Hindlimb muscle (tissue), 1 donor: ENCODE data around the gene GRAMD4. TPM values are rescaled to one million over a fixed set of nuclear protein-coding genes. Genes with fewer than 3 reads are reported as not detected.

Experiments used
- DNase-seq: peaks from one replicate; pipeline ENCODE4 v3.0.0-alpha.2; 2013
- polyA plus RNA-seq: library from polyadenylated mRNA; unstranded; fragments of 120-200 nt; gene quantifications from one replicate; pipeline ENCODE4 v1.2.1, GENCODE V29; 2013; ENCODE audit not compliant: insufficient read length

GRAMD4 gene
- polyA plus RNA-seq, 1 donor, result 14.3 TPM

DNA sequence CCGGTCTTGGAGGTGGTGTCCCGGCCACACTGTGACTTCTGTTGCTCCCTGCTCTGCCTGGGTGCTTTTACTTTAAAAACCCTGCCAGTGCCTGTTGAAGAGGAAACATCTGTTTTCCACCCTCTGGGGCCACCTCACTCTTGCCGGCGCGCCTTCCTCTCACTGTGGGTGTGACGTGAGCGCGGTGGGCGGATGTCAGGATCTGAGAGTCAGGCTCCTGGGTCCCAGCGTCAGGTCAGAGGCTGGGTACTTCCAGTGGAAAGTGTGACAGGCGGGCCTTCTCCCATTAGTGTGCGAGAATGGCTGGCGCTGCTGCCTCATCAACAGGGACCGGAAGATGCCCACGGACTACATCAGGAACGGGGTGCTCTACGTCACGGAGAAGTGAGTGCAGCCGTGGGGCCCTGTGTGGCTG is 54.2 kb downstream of the GRAMD4 start:
- DNase-seq, result peak; percentile 42

DNA sequence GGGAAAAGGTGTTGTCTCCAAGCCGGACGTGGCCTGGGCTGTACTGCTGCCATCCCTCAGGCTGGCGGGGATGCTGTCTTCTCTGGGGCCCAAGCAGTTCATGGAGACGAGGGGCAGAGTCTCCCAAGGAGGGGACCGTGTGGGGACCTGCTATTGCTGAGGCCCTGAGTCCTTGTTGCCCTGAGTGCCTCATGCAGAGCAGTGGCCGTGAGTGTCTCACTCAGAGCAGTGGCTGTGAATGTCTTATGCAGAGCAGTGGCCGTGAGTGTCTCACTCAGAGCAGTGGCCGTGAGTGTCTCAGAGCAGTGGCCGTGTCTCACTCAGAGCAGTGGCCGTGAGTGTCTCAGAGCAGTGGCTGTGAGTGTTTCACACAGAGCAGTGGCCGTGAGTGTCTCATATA is 54.7 kb downstream of the GRAMD4 start:
- DNase-seq, result no peak

DNA sequence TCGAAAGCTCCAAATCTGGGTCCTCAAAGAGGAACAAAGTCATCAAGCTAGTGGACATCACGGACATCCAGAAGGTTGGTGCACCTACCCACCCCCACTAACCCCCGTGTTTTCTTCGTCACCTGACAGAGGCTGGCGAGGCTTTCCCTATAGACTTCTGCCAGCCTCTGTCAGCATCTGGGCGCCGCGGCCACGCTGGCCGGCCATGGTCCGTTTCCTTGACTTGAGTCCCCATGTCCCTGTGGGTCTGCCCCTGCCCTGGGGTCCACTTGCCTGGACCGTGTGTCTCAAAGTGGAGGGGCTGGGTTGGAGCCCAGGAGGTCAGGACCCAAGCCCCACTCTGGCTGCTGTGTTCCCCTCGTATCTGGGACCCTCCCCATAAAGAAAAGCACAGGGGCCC is 55.3 kb downstream of the GRAMD4 start:
- DNase-seq, result no peak

DNA sequence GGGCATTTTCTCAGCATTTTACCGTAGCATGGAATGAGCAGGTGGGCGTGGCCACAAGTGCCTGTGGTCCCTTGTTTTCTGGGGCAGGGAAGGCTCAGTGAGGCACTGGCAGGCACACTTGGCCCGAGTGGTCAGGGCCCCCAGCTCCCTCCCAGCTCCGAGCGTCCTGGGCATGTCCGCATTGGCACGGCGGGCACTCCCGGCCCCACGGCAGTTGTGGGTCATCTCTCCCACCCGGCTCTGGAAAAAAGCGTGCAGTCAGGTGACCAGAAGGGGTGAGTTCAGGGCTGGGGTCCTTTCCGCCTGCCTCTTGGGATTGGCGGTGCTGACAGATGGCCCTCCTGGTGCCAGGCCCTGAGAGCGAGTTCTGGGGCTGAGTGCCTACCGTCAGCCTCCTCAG is 55.8 kb downstream of the GRAMD4 start:
- no peak for DNase-seq

DNA sequence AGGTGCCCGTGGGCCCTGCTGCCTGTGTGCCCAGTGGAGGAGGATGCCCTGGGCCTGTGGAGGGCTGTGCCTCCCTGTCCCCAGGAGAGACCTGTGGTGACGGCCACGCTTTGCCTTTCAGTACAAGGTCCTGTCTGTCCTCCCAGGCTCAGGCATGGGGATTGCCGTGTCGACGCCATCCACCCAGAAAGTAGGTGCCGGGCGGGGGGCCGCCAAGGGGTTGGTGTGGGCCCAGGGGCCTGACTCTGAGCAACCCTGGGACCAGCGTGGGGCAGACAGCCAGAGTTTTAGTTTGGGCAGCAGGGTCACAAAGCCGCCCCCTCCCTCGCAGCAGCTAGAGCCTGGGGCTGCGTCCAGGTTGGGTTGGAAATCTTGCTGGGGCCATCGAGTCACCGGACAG is 56.3 kb downstream of the GRAMD4 start:
- no peak for DNase-seq

DNA sequence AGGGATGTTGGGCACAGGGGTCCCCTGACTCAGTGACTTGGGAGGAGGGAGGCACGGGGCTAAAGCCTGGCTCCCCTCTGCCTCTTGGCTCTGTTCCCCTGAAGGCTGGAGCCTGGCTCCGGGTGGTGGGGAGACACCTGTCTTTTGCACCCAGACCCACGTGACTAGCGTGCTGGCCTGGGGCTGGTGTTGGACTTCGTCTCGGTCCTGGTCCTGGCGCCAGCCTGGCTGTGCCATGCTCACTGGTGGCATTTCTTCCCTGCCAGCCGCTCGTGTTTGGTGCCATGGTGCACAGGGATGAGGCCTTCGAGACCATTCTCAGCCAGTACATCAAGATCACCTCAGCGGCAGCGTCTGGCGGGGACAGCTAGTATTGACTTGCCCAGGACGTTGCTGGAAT is 56.7 kb downstream of the GRAMD4 start:
- DNase-seq, result no peak

DNA sequence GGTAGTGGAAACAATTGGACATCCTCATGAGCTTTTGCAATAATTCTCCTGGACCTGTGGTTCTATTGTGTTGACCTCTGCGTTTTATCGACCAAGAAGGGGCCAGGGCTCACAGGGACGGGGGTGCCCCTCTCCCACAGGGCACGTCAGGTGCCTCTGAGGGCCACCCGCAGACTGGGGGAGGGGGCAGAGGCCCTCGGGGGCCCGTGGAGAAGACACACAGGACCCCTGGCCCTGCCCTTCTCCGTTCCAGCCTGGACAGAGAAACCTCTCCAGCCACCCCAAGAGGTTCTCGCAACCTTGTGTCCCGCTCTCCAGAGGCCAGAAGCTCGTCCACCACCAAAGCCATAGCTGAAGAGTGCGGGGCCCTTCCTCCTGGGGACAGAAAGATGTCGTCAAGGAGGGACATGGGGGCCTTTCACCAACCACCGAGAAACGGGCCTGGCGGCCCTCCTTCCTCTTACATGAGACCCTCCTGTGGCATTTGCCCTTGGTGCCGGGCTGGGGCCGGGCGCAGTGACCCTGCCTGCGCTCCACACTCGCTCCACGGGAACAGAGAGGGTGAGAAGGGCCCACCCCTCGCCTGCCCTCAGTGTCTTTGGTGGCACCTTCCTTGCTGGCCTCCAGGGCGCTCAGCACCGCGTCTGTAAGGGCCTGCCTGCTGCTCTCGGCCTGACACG is 57.3 kb downstream of the GRAMD4 start:
- DNase-seq, result no peak

DNA sequence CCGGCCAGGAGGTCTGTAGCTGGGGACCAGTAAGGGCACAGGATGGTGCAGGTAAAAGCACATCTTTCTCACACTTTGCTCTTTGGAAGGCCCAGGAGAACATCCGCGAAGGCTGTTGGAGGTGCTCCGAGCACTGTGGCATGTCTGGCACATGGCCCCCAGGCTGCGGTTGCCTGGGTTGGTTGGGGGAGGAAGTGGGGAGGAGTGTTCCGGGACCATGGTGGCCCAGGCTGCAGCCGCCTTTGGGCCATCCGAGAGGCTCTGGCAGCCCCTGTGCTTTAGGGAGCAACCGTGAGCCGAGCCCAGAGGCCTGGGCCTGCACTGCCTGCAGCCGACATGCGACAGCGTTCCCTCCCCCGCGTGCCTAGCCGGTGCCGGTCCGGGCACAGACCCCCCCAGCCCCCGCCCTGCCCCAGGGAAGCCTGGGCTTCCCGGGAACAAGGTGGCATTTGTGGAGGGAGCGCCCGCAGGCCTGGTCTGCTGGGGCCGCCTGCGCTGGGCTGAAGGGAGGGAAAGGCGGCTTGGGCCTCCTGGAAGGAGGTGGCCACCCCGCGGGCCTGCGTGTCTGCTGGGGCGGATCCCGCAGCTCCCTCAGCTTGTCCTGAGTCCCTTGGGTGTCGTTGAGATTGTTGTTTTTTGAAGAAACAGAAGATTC is 57.9 kb downstream of the GRAMD4 start:
- no peak for DNase-seq

DNA sequence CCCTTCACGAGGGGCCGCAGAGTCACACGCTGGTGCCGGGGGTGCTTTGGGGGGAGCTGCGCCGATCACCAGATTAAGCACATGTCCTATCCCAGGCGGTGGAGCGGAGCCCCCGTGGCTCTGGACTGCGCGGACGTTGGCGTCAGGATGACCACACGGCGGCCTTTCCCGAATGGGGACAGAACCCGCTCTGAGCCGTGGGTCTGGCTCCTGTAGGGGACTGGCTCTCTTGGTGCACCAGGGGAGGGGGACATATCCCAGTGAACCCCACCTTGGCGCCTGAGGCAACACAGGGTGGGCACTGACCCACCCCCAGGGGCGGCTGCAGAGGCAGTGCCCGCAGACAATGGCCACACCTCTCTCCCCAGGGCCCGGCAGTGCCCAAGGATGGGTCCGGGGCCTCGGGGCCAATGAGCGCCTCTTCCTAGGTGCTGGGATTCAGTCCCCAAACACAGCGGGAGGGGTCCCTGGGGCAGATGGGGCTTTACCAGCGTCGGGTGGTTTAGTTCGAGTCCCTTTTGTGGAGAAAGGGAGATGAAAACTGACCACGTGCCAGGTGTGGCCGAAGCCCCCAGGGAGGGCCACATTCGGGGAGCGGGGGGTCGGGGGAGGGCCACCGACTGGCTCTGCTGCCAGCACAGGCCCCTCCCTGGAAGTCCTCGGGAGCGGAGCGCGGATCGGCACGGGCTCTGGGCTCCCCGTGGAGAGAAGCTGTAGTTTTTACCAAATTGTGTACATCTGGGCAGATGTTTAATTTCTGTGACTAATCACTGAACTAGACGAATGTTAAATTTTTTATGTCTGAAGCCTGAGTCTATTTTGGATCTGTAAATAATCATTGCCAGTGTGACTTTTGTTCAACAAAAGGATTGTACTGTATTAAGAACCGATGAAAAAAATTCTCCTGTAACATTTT is 58.9 kb downstream of the GRAMD4 start:
- DNase-seq, result no peak

DNA sequence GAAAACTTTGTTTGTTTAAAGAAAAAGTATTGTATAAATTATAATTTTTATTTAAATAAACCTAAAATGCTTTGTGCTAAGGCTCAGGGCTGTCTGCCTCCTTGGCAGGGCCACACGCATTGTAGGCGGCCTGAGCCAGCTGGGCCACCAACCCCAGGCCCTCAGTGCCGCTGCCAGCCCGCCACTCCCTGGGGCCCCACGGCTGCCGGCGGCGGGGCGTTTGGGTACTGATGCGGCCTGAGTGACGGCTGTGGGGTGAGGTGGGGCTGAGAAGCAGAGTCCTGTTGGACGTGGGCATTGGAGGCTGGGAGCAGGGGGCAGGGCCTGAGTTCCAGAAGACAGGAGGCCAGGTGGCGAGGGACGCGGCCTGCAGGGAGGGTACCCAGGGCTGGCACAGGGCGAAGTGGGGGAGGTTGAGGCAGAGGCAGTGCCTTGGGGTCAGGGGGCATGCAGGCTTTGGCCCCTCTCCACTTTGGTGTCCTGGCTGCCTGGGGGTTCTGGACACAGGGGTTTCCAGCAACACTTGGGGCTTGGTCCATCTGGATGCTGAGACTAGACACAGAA is 59.6 kb downstream of the GRAMD4 start:
- no peak for DNase-seq

DNA sequence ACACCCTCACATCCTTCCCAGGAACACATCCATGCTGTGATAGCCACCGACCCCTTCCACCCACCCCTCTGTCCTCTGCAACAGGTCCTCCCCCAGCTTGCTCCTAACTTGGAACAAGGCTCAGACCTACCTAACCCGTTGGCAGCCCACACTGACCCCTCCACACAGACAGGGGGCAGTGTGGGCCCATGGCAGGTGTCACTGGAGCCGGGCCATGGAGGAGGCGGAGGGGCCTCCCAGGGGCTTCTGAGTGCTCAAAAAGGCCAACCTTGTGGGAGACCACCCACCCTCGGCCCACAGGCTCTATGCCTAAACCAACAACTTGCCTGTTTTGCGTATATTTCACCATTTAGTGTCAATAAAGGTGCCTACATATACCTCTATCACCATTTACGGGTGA is 60.8 kb downstream of the GRAMD4 start:
- no peak for DNase-seq

DNA sequence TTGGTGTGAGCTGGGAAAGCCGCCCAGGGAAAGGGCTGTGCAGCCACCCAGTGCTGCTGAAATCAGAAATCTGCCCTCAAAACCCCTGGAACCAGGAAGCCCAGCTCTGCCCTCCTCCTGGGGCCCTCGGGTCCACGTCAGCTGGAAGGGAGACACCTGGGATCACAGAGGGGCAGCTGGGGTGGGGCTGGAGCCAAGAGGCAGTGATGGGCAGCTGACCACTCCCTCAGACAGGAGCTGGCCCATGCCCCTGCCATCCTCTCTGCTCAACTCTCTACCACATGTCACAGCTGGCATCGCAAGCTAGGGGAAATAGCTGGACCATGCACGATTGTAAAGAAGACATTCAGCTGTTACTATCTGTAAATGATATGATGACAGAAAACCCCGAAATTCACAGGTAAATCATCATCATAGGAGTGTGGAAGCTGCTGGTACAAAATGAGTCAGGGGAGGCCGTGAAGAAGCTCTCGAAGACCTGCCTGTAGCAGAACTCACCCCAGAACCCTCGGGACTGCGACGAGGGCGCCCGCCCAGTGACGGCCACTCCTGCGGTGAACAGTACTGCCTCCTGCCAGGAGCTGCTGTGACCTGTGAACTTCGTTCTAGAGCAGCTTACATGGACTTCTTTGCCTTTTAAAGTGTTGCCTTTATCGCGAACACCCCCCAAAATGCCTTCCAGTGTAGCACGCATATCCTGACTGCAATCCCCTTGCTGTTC is 62.0 kb downstream of the GRAMD4 start:
- no peak for DNase-seq

DNA sequence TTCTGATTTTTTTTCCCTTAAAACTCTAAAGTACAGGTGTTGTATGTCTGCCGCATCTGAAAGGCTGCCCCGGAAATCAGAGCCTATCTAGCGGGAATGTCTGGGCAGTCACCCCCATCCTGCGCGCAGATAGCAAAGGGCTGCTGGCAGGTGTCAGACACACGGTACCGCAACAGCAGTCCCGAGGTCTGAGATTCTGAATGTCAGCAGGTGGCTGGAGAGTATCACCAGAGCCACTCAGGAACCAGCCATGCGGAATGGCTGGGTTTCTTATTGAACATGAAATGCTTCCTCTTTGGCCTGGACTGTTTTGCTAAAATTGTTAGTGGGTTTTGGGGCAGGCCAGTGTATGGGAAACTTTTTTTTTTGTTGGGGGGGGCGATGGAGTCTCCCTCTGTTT is 64.5 kb downstream of the GRAMD4 start:
- no peak for DNase-seq

DNA sequence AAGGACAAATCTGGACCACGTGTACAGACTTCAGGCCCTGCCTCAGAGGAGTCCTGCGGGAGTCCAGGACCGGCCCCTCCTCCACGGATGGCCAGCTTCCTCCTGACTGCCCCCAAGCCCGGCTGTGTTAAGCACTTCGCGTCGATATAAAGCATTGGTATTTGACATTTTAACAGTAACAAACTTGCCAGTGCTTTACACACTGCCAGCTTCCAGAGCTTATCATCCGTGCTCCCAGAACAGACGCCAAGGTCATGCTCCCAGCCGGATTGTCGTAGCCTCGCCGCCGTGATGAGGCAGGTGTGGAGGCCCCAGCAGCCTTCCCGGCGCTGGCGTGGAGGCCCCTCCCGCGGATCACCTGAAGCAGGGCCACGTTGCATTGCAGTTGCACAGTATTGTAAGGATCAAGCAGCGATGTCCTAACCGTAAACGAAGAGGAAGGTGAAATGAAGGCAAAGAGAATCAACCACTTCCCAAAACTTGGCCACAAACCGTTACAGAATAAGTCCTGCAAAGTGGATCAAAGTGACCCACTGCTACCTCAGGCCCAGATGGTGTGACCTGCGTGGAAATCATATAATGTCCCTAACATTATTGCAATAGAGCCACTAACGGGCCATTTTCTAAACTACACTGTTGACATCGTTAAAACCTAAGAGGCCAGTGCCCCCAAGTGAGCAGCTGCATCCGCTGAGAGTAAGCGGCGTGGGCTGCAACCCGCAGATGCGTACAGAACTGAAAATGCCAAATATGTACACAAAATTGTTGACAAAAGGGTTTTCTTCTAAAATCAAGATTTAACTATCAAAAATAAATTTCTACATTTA is 66.2 kb downstream of the GRAMD4 start:
- no peak for DNase-seq

DNA sequence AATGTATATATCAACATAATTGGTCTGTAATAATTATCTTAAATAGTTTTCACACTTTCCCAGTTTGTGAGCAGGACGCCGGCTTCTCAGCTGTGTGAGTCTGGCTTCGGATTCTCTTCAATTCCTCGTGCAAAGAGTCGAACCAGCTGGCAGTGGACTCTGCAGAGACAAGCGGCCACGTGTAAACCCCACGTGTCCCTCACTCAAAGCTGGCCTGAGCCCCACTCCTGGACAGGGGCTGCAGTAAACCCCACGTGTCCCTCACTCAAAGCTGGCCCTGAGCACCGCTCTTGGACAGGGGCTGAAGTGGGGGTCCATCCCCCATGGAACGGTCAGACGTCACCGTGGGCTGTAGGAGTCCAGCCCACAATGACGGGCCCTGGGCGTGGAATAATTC is 66.9 kb downstream of the GRAMD4 start:
- no peak for DNase-seq

DNA sequence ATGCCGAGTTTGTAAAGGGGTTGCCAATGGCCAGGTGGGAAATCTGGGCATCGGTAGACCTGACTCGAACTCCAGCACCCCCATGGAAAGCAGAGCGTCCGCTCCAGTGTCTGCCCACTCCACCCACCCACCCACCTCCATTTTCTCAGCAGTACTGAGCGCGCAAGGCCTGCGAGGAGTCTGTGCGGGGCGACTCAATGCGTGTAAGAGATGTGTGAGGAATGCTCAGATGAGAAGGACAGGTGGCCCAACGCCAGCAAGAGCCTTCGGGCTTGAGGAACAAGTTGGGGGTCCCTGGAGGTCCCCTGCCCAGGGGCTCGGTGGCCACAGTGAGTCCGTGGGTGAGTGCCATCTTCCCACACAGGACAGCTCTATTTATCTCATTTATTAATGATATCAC is 67.3 kb downstream of the GRAMD4 start:
- no peak for DNase-seq

DNA sequence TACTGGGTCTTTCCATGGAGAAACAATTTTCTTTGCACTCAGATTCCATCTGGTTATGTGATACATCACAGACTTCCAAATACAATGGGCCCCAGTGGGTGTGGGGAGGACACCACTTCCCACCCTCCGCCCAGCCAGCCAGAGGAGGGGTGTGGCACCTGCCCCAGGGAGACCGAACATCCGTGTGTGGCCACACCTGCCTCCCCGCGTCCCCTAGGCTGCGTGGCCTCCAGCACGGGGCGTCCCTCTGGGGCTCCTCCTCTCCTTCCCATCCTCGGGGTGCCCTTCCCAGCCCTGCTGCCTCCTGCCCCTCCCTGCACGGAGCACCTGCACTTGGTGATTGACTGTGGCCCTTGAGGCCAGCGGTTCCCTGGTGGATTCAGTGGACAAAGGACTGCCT is 68.8 kb downstream of the GRAMD4 start:
- DNase-seq, result no peak

DNA sequence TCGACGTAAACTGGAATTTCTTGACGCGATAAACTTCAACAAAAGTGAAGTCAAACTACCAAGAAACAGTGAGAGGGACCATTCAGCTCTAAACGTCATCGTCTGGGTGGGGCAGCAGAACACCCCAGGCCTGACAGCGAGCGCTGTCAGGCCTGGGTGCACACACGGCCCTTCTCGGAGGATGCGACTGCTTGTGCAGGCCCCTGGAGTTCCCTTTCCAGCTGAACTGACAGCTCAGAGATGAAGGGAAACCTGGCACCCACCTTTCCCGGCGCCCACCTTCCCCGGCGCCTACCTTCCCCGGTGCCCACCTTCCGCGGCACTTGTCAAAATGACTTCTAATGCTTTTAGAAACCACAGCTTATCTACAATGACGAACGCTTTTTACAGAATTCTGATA is 70.0 kb downstream of the GRAMD4 start:
- no peak for DNase-seq

DNA sequence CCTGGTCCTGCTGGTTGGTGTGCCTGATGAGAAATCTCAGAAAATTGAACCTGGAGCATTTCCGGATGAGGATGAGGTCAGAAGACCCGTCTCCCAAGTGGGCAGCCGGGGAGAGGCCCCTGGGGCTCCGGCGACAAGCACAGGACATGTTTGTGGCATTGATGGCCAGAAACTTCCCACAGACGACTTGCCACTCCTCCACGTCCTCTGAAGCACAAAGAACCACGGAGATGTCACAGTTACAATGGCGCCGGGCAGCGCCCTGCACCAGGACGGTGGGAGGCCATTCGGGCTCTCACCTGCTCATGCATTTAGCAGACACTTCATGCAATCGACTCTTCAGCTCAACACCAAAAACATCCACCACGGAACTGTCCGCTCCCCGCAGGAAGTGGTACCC is 71.4 kb downstream of the GRAMD4 start:
- no peak for DNase-seq

DNA sequence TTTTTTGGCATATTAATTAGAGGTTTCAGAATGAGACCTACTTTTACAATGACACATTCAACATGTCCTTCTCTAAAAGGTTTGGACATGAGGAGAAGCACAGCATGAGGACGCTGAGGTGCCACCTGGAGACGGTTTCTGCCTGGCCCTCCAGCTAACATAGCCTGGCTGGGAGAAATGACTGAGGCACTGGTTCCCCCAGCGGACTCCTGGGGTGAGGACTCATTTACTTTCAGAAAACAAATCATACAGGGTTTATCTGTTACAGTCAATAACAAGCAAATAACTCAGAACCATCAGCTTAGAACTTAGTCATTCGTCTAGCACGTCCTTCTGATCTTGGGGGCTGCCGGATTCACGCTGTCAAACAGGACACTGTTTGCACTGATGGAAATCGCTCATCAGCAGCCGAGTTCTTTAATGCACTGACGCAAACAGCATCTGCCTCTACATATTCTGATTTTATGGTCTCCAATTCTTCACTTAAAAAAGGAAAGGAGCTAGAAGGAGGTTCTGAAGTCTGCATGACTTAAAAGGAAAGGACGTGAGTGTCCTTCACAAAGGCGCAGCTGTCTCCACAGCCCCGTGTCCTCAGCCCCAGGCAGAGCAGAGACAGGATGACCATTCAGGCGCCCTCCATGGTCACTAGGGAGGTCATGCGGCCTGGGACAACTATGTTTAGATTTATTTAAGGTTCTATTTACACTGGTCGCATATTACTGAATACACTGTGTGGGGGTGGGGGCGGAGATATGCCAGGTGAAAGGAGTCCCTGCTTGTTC is 73.6 kb downstream of the GRAMD4 start:
- no peak for DNase-seq
